Thyroid gland (tissue), 4 donors: ENCODE results near the gene TPCN2. TPM values are rescaled to one million over a fixed set of nuclear protein-coding genes. Genes with fewer than 3 reads are reported as not detected.

ENCODE experiments used
- DNase-seq, 2 donors: peaks; one replicate each; pipeline ENCODE4 v3.0.0-alpha.2; 2019
- H3K27ac ChIP-seq, 3 donors: fragments of 200-600 bp; sonication (generic); 1 replicate in 2 of 3; 2 replicates in 1 of 3; pipeline ENCODE4 v1.5.1; 2016 to 2019; ENCODE audit warnings: mild to moderate bottlenecking in 1 of 3, moderate library complexity in 1 of 3
- H3K27me3 ChIP-seq: fragments of 200-600 bp; sonication (generic); one replicate; pipeline ENCODE4 v1.5.1; 2019
- H3K36me3 ChIP-seq, 2 donors: fragments of 200-600 bp; sonication (generic); one replicate each; pipeline ENCODE4 v1.5.1; 2016 to 2019
- H3K4me1 ChIP-seq, 2 donors: fragments of 200-600 bp; sonication (generic); one replicate each; pipeline ENCODE4 v1.5.1; 2017 to 2019
- H3K4me3 ChIP-seq, 3 donors: fragments of 200-600 bp; sonication (generic); replicated peaks in 1 of 3; 1 replicate in 2 of 3; 2 replicates in 1 of 3; pipeline ENCODE4 v1.5.1; 2016; ENCODE audit warnings: mild to moderate bottlenecking in 1 of 3
- H3K9me3 ChIP-seq: fragments of 200-600 bp; sonication (generic); one replicate; pipeline ENCODE4 v1.5.1; 2017
- POLR2A ChIP-seq, 2 donors: fragments of 450-650 bp; IDR thresholded peaks; one replicate each; pipeline ENCODE4 v1.6.1; 2017; ENCODE audit warnings: antibody characterized with exemption in 2 of 2, mild to moderate bottlenecking in 2 of 2, moderate library complexity in 1 of 2
- WGBS, 2 donors: methylation state at CpG; one replicate each; pipeline ENCODE4 v1.1.5; 2017; 5-methylcytosine and 5-hydroxymethylcytosine counted together
- intact Hi-C: fragments of 100-400 bp; cut with DNase I; formaldehyde crosslinking; loops from one replicate; pipeline ENCODE4 v1.15.1; 2023
- total RNA-seq, 4 donors: library from RNA; depleted of rRNA; stranded (reverse); fragments of >200 nt; gene quantifications; one replicate each; pipeline ENCODE4 v1.2.3, GENCODE V29; 2016
- TF ChIP-seq, protein P1 (sequence below), 6 experiments: fragments of 200-600 bp in 3 of 6; fragments of 450-650 bp in 3 of 6; sonication (generic) in 3 of 6; IDR thresholded peaks; one replicate each; pipeline ENCODE4 v1.5.1; 2016 to 2019; ENCODE audit warnings: antibody characterized with exemption in 6 of 6, mild to moderate bottlenecking in 2 of 6, inconsistent platforms in 1 of 6, moderate library complexity in 1 of 6

The TPCN2 gene
- total RNA-seq, 4 donors from 2014 or later = 10.5 to 30.4 (median 13.7) TPM

DNA sequence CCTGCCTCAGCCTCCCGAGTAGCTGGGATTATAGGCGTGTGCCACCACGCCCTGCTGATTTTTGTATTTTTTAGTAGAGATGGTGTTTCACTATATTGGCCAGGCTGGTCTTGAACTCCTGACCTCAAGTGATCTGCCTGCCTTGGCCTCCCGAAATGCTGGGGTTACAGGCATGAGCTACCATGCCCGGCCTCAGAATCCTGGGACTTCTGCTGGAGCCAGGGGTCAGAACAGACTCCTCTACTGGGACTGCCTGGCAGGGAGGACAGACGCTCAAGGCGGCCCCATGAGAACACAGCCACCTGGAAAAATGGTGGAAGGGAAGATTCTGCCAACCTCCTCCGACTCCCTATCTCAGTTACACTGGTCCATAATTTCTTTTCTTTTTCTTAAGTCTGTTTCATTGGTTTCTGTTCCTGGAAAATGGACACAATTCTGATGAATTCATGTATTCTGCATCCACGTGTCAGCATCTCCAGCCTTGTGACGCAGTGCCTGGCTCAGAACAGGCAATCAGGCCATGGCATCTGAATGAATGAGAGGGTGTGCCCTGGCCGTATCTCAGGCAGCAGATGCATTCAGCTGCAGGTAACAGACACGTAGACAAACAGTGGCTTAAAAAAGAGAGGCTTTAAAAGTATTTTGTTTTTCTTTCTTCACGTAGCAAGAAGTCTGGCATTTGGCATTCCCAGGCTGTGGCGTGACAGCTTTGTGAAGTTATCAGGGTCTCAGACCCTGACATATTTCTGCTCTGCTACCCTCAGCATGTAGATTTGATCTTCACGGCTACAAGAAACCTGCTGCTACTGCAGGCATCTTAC, 111.8 kb downstream of the TPCN2 start:
- Histone ChIP-seq H3K4me1 (peaks cover 0 to 8% of the 10 kb centered on the region in 2 donors), H3K27ac (no peak overlapping the region), H3K4me3 (no peak overlapping the region), H3K9me3 (no peaks in the 10 kb centered on the region), H3K36me3 (no peaks in the 10 kb centered on the region), H3K27me3 (peaks cover 5% of the 10 kb centered on the region)
- no peak for TF ChIP-seq POLR2A (IDR thresholded peaks at IDR 0.05)
- TF ChIP-seq, protein P1, sequence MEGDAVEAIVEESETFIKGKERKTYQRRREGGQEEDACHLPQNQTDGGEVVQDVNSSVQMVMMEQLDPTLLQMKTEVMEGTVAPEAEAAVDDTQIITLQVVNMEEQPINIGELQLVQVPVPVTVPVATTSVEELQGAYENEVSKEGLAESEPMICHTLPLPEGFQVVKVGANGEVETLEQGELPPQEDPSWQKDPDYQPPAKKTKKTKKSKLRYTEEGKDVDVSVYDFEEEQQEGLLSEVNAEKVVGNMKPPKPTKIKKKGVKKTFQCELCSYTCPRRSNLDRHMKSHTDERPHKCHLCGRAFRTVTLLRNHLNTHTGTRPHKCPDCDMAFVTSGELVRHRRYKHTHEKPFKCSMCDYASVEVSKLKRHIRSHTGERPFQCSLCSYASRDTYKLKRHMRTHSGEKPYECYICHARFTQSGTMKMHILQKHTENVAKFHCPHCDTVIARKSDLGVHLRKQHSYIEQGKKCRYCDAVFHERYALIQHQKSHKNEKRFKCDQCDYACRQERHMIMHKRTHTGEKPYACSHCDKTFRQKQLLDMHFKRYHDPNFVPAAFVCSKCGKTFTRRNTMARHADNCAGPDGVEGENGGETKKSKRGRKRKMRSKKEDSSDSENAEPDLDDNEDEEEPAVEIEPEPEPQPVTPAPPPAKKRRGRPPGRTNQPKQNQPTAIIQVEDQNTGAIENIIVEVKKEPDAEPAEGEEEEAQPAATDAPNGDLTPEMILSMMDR (IDR thresholded peaks at IDR 0.05) = no peak
- DNase-seq = no peak
- intact Hi-C loops = no loop called here
- 87% methylated on average over 15 of the region's 15 CpGs for WGBS, 2 donors

DNA sequence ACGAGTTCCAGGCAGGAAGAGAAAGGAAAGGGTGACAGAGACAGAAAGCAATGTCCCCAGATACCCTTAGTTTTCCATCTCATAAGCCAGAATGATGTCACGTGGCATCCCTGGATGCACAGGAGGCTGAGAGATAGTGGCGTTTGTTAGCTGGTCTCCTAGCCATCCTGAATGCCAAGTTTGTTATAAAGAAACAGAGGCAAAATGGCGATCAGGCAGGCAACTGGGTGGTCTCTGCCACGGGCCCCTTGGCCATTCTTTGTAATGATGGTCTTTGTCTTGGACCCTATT, 112.3 kb downstream of the TPCN2 start:
- TF ChIP-seq, protein P1 (IDR thresholded peaks at IDR 0.05) = no peak
- TF ChIP-seq POLR2A (IDR thresholded peaks at IDR 0.05) = no peak
- H3K4me1 ChIP-seq = peaks cover 0 to 8% of the 10 kb centered on the region in 2 donors
- no peak overlapping the region for H3K27ac ChIP-seq
- no peaks in the 10 kb centered on the region for H3K9me3 ChIP-seq
- H3K27me3 ChIP-seq = peaks cover 5% of the 10 kb centered on the region
- no peak overlapping the region for H3K4me3 ChIP-seq
- DNase-seq = no peak
- H3K36me3 ChIP-seq = no peaks in the 10 kb centered on the region
- WGBS, 2 donors = 72 to 73% methylated on average over 5 of the region's 5 CpGs
- intact Hi-C loops = no loop called here

DNA sequence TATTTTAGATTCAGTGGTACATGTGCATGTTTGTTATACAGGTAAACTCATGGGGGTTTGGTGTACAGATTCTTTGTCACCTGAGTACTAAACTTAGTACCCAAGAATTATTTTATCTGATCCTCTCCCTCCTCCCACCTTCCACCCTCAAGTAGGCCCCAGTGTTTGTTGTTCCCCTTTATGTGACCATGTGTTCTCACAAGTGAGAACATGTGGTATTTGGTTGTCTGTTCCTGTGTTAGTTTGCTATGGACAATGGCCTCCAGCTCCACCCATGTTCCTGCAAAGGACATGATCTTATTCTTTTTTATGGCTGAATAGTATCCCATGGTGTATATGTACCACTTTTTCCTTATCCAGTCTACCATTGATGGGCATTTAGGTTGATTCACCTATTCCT, 113.8 kb downstream of the TPCN2 start:
- no peak for TF ChIP-seq POLR2A (IDR thresholded peaks at IDR 0.05)
- TF ChIP-seq, protein P1 (IDR thresholded peaks at IDR 0.05) = no peak
- Histone ChIP-seq H3K27me3 (no peaks in the 10 kb centered on the region), H3K36me3 (no peaks in the 10 kb centered on the region), H3K4me3 (no peak overlapping the region), H3K4me1 (no peaks in the 10 kb centered on the region), H3K9me3 (no peaks in the 10 kb centered on the region), H3K27ac (no peak overlapping the region)
- intact Hi-C loops = no loop called here
- no peak for DNase-seq

DNA sequence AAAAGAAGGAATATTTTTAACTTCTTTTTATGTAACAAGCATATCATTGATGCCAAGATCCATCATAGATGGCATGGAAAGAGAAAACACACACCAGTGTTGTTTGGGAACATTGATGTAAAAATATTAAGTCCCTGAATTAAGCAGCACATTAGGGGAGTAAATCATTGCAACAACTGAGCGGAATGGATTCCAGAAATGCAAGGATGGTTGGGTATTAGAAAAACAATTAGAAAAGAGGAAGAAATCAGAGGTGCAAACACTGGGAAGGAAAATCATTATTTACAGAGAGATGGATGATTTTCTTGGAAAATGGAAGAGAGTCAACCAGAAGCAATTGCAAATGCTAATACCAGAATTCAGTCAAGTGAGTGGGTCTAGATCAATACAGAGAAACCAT, 115.1 kb downstream of the TPCN2 start:
- H3K9me3 ChIP-seq = no peaks in the 10 kb centered on the region
- H3K27ac ChIP-seq = no peak overlapping the region
- intact Hi-C loops = no loop called here
- TF ChIP-seq, protein P1 (IDR thresholded peaks at IDR 0.05) = no peak
- no peak for TF ChIP-seq POLR2A (IDR thresholded peaks at IDR 0.05)
- no peak for DNase-seq
- H3K4me3 ChIP-seq = no peak overlapping the region
- 97 to 100% methylated on average over 1 of the region's 1 CpG for WGBS, 2 donors
- no peaks in the 10 kb centered on the region for H3K4me1 ChIP-seq
- no peaks in the 10 kb centered on the region for H3K27me3 ChIP-seq
- H3K36me3 ChIP-seq = no peaks in the 10 kb centered on the region

DNA sequence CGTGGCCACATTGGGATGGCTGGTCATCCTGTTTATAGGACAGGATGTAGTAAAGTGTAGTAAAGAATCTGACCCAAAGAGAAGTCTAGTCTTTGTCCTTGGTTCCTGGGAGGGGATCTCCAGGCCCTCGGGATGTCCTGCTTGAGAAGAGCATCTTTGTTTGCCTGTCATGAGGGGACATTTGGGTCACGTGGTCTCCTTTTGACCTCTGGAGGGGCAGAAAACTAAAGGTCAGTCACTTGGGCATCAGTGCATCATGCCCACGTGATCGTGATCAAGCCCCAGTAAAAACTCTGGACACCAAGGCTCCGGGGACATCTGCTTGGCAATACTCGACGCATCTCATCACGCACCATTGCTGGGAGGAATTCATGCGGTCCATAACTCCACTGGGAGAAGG, 116.1 kb downstream of the TPCN2 start:
- DNase-seq = no peak
- no peak overlapping the region for H3K4me3 ChIP-seq
- 73 to 80% methylated on average over 10 of the region's 10 CpGs for WGBS, 2 donors
- no peaks in the 10 kb centered on the region for H3K9me3 ChIP-seq
- H3K4me1 ChIP-seq = no peaks in the 10 kb centered on the region
- no peaks in the 10 kb centered on the region for H3K27me3 ChIP-seq
- intact Hi-C loops = no loop called here
- H3K27ac ChIP-seq = no peak overlapping the region
- TF ChIP-seq, protein P1 (IDR thresholded peaks at IDR 0.05) = no peak
- no peak for TF ChIP-seq POLR2A (IDR thresholded peaks at IDR 0.05)
- H3K36me3 ChIP-seq = no peaks in the 10 kb centered on the region
